ENCODE data around the gene BRIP1. TPM values are rescaled to one million over a fixed set of nuclear protein-coding genes. Genes with fewer than 3 reads are reported as not detected.
"Not testable (repeated sequence)": the region's sequence is repeated elsewhere in the genome, so short reads cannot be mapped to it uniquely, and the experiment has no call there.

Gene BRIP1
- total RNA-seq, 1 experiment from 2014 or later: 12.0 TPM

- H3K36me3 ChIP-seq (replicated peaks; ENCODE audit: control insufficient read depth, insufficient read depth, low read length): peaks cover 1% of the 10 kb centered on the region; the same call in 1 of the 2 replicates
- no peaks in the 10 kb centered on the region for H3K27me3 ChIP-seq (ENCODE audit: control insufficient read depth, insufficient read depth, low read length)
Observed at GRCh38 chr17:61784510-61784909, 78.8 kb downstream of the BRIP1 start.

GRCh38 chr17:61783556-61784304 is 79.6 kb downstream of the BRIP1 start:
- Histone ChIP-seq H3K27me3 (ENCODE audit: control insufficient read depth, insufficient read depth, low read length) (no peaks in the 10 kb centered on the region), H3K36me3 (replicated peaks; ENCODE audit: control insufficient read depth, insufficient read depth, low read length) (peaks cover 1% of the 10 kb centered on the region; the same call in 1 of the 2 replicates), H3K4me3 (ENCODE audit: insufficient read depth, low read depth, low read length) (no peak overlapping the region)
- DNase-seq: no peak

More at GRCh38 chr17:61784510-61784909, 78.8 kb downstream of the BRIP1 start:
- DNase-seq: no peak
- H3K4me3 ChIP-seq (ENCODE audit: insufficient read depth, low read depth, low read length): no peak overlapping the region

GRCh38 chr17:61783120-61783519 is 80.2 kb downstream of the BRIP1 start:
- DNase-seq: no peak
- Histone ChIP-seq H3K27me3 (ENCODE audit: control insufficient read depth, insufficient read depth, low read length) (no peaks in the 10 kb centered on the region), H3K4me3 (ENCODE audit: insufficient read depth, low read depth, low read length) (no peak overlapping the region), H3K36me3 (replicated peaks; ENCODE audit: control insufficient read depth, insufficient read depth, low read length) (peaks cover 1% of the 10 kb centered on the region; the same call in 1 of the 2 replicates)

- H3K27me3 ChIP-seq (ENCODE audit: control insufficient read depth, insufficient read depth, low read length): no peaks in the 10 kb centered on the region
- H3K36me3 ChIP-seq (replicated peaks; ENCODE audit: control insufficient read depth, insufficient read depth, low read length): peaks cover 1% of the 10 kb centered on the region; the same call in 1 of the 2 replicates
- DNase-seq: no peak
- H3K4me3 ChIP-seq (ENCODE audit: insufficient read depth, low read depth, low read length): no peak overlapping the region
Observed at GRCh38 chr17:61782683-61783082, 80.6 kb downstream of the BRIP1 start.

- H3K36me3 ChIP-seq (replicated peaks; ENCODE audit: control insufficient read depth, insufficient read depth, low read length): no peaks in the 10 kb centered on the region; the same call in 1 of the 2 replicates
- no peaks in the 10 kb centered on the region for H3K27me3 ChIP-seq (ENCODE audit: control insufficient read depth, insufficient read depth, low read length)
- no peak overlapping the region for H3K4me3 ChIP-seq (ENCODE audit: insufficient read depth, low read depth, low read length)
- no peak for DNase-seq
Observed at GRCh38 chr17:61775364-61775763, 88.0 kb downstream of the BRIP1 start.

- Histone ChIP-seq H3K36me3 (replicated peaks; ENCODE audit: control insufficient read depth, insufficient read depth, low read length) (peaks cover 1% of the 10 kb centered on the region; the same call in 1 of the 2 replicates), H3K4me3 (ENCODE audit: insufficient read depth, low read depth, low read length) (no peak overlapping the region), H3K27me3 (ENCODE audit: control insufficient read depth, insufficient read depth, low read length) (no peaks in the 10 kb centered on the region)
- no peak for DNase-seq
Observed at GRCh38 chr17:61774724-61775123, 88.6 kb downstream of the BRIP1 start.

GRCh38 chr17:61774087-61774486 is 89.2 kb downstream of the BRIP1 start:
- H3K27me3 ChIP-seq (ENCODE audit: control insufficient read depth, insufficient read depth, low read length); DNase-seq; H3K36me3 ChIP-seq (replicated peaks; ENCODE audit: control insufficient read depth, insufficient read depth, low read length); H3K4me3 ChIP-seq (ENCODE audit: insufficient read depth, low read depth, low read length): not testable (repeated sequence)

- H3K36me3 ChIP-seq (replicated peaks; ENCODE audit: control insufficient read depth, insufficient read depth, low read length): peaks cover 1% of the 10 kb centered on the region
- no peak overlapping the region for H3K4me3 ChIP-seq (ENCODE audit: insufficient read depth, low read depth, low read length)
- DNase-seq: no peak
- H3K27me3 ChIP-seq (ENCODE audit: control insufficient read depth, insufficient read depth, low read length): no peaks in the 10 kb centered on the region
Observed at GRCh38 chr17:61770752-61771533, 92.4 kb downstream of the BRIP1 start.

GRCh38 chr17:61770043-61770442 is 93.3 kb downstream of the BRIP1 start:
- peaks cover 1% of the 10 kb centered on the region for H3K36me3 ChIP-seq (replicated peaks; ENCODE audit: control insufficient read depth, insufficient read depth, low read length)
- no peak overlapping the region for H3K4me3 ChIP-seq (ENCODE audit: insufficient read depth, low read depth, low read length)

GRCh38 chr17:61768405-61768804 is 94.9 kb downstream of the BRIP1 start:
- Histone ChIP-seq H3K36me3 (replicated peaks; ENCODE audit: control insufficient read depth, insufficient read depth, low read length) (peaks cover 1% of the 10 kb centered on the region), H3K27me3 (ENCODE audit: control insufficient read depth, insufficient read depth, low read length) (no peaks in the 10 kb centered on the region), H3K4me3 (ENCODE audit: insufficient read depth, low read depth, low read length) (no peak overlapping the region)
- DNase-seq: no peak

More at GRCh38 chr17:61770043-61770442, 93.3 kb downstream of the BRIP1 start:
- H3K27me3 ChIP-seq (ENCODE audit: control insufficient read depth, insufficient read depth, low read length): no peaks in the 10 kb centered on the region
- DNase-seq: no peak

GRCh38 chr17:61766520-61766919 is 96.8 kb downstream of the BRIP1 start:
- no peak for DNase-seq
- H3K4me3 ChIP-seq (ENCODE audit: insufficient read depth, low read depth, low read length): no peak overlapping the region
- peaks cover 1% of the 10 kb centered on the region for H3K36me3 ChIP-seq (replicated peaks; ENCODE audit: control insufficient read depth, insufficient read depth, low read length)
- H3K27me3 ChIP-seq (ENCODE audit: control insufficient read depth, insufficient read depth, low read length): no peaks in the 10 kb centered on the region

GRCh38 chr17:61764846-61765245 is 98.5 kb downstream of the BRIP1 start:
- DNase-seq: no peak

GRCh38 chr17:61761827-61762226 is 101.5 kb downstream of the BRIP1 start:
- Histone ChIP-seq H3K4me3 (ENCODE audit: insufficient read depth, low read depth, low read length) (no peak overlapping the region), H3K36me3 (replicated peaks; ENCODE audit: control insufficient read depth, insufficient read depth, low read length) (no peaks in the 10 kb centered on the region; the same call in 1 of the 2 replicates), H3K27me3 (ENCODE audit: control insufficient read depth, insufficient read depth, low read length) (no peaks in the 10 kb centered on the region)
- no peak for DNase-seq

More at GRCh38 chr17:61764846-61765245, 98.5 kb downstream of the BRIP1 start:
- H3K4me3 ChIP-seq (ENCODE audit: insufficient read depth, low read depth, low read length): no peak overlapping the region
- H3K27me3 ChIP-seq (ENCODE audit: control insufficient read depth, insufficient read depth, low read length): no peaks in the 10 kb centered on the region
- no peaks in the 10 kb centered on the region; the same call in 1 of the 2 replicates for H3K36me3 ChIP-seq (replicated peaks; ENCODE audit: control insufficient read depth, insufficient read depth, low read length)

GRCh38 chr17:61759362-61759761 is 104.0 kb downstream of the BRIP1 start:
- Histone ChIP-seq H3K27me3 (ENCODE audit: control insufficient read depth, insufficient read depth, low read length) (no peaks in the 10 kb centered on the region), H3K4me3 (ENCODE audit: insufficient read depth, low read depth, low read length) (no peak overlapping the region), H3K36me3 (replicated peaks; ENCODE audit: control insufficient read depth, insufficient read depth, low read length) (no peaks in the 10 kb centered on the region; the same call in 1 of the 2 replicates)
- no peak for DNase-seq

- H3K4me3 ChIP-seq (ENCODE audit: insufficient read depth, low read depth, low read length): no peak overlapping the region
- DNase-seq: no peak
- no peaks in the 10 kb centered on the region for H3K27me3 ChIP-seq (ENCODE audit: control insufficient read depth, insufficient read depth, low read length)
- H3K36me3 ChIP-seq (replicated peaks; ENCODE audit: control insufficient read depth, insufficient read depth, low read length): no peaks in the 10 kb centered on the region; the same call in 1 of the 2 replicates
Observed at GRCh38 chr17:61758430-61758829, 104.9 kb downstream of the BRIP1 start.
